NT2/D1 (cell line): ENCODE measurements around the gene ATP8B3.

ENCODE experiments used
- SUZ12 ChIP-seq: IDR thresholded peaks from 2 replicates; pipeline ENCODE4 v1.6.1; 2011; ENCODE audit not compliant: insufficient read length, insufficient read depth; ENCODE audit errors: extremely low read depth
- ZNF274 ChIP-seq: IDR thresholded peaks from 2 replicates; pipeline ENCODE4 v1.6.1; 2011; ENCODE audit warnings: mild to moderate bottlenecking, low read depth, low read length

GRCh38 chr19:1752009-1752756 lies 59.9 kb downstream of the ATP8B3 start:
- TF ChIP-seq SUZ12 = peak; percentile 65
- no peak for TF ChIP-seq ZNF274
